ENCODE results near the gene ADAMTS12.
"Not testable (repeated sequence)": the region's sequence is repeated elsewhere in the genome, so short reads cannot be mapped to it uniquely, and the experiment has no call there.

Gene ADAMTS12

GRCh38 chr5:33592245-33592644 is 299.5 kb downstream of the ADAMTS12 start:
- no peak for DNase-seq (ENCODE audit: low read depth in 2 of 2)

- DNase-seq (ENCODE audit: low read depth in 2 of 2) = peak; percentile 13 to 19
Observed at GRCh38 chr5:33588654-33589372, 303.0 kb downstream of the ADAMTS12 start.

- no peak for DNase-seq (ENCODE audit: low read depth in 2 of 2)
Observed at GRCh38 chr5:33583332-33583731, 308.5 kb downstream of the ADAMTS12 start.

GRCh38 chr5:33582417-33582816 is 309.4 kb downstream of the ADAMTS12 start:
- no peak for DNase-seq (ENCODE audit: low read depth in 2 of 2)

- no peak for DNase-seq (ENCODE audit: low read depth in 2 of 2)
Observed at GRCh38 chr5:33579789-33580188, 312.0 kb downstream of the ADAMTS12 start.

GRCh38 chr5:33579152-33579551 is 312.6 kb downstream of the ADAMTS12 start:
- DNase-seq (ENCODE audit: low read depth in 2 of 2) = no peak

GRCh38 chr5:33576726-33577590 is 314.8 kb downstream of the ADAMTS12 start:
- DNase-seq (ENCODE audit: low read depth in 2 of 2) = no peak

GRCh38 chr5:33565324-33565723 is 326.5 kb downstream of the ADAMTS12 start:
- DNase-seq (ENCODE audit: low read depth in 2 of 2) = no peak

GRCh38 chr5:33563983-33564908 is 327.5 kb downstream of the ADAMTS12 start:
- no peak for DNase-seq (ENCODE audit: low read depth in 2 of 2)

GRCh38 chr5:33563530-33563929 is 328.3 kb downstream of the ADAMTS12 start:
- DNase-seq (ENCODE audit: low read depth in 2 of 2) = no peak

- DNase-seq (ENCODE audit: low read depth in 2 of 2) = no peak
Observed at GRCh38 chr5:33558489-33558888, 333.3 kb downstream of the ADAMTS12 start.

GRCh38 chr5:33557605-33558004 is 334.2 kb downstream of the ADAMTS12 start:
- no peak for DNase-seq (ENCODE audit: low read depth in 2 of 2)

- no peak for DNase-seq (ENCODE audit: low read depth in 2 of 2)
Observed at GRCh38 chr5:33556330-33557328, 335.2 kb downstream of the ADAMTS12 start.

- DNase-seq (ENCODE audit: low read depth in 2 of 2) = no peak
Observed at GRCh38 chr5:33549982-33550567, 341.7 kb downstream of the ADAMTS12 start.

- not testable (repeated sequence) for DNase-seq (ENCODE audit: low read depth in 2 of 2)
Observed at GRCh38 chr5:33539790-33540189, 352.0 kb downstream of the ADAMTS12 start.

GRCh38 chr5:33539212-33539611 is 352.6 kb downstream of the ADAMTS12 start:
- no peak for DNase-seq (ENCODE audit: low read depth in 2 of 2)

GRCh38 chr5:33538201-33538600 is 353.6 kb downstream of the ADAMTS12 start:
- no peak for DNase-seq (ENCODE audit: low read depth in 2 of 2)

GRCh38 chr5:33537240-33537639 is 354.6 kb downstream of the ADAMTS12 start:
- no peak for DNase-seq (ENCODE audit: low read depth in 2 of 2)

- DNase-seq (ENCODE audit: low read depth in 2 of 2) = no peak
Observed at GRCh38 chr5:33536802-33537201, 355.0 kb downstream of the ADAMTS12 start.

- DNase-seq (ENCODE audit: low read depth in 2 of 2) = no peak
Observed at GRCh38 chr5:33531824-33532223, 360.0 kb downstream of the ADAMTS12 start.

- no peak for DNase-seq (ENCODE audit: low read depth in 2 of 2)
Observed at GRCh38 chr5:33531037-33531298, 360.8 kb downstream of the ADAMTS12 start.
